Measurements from ENCODE around the gene PSAPL1. TPM values are rescaled to one million over a fixed set of nuclear protein-coding genes. Genes with fewer than 3 reads are reported as not detected.

PSAPL1 gene
- polyA plus RNA-seq, 1 donor from 2014 or later = not detected

DNA sequence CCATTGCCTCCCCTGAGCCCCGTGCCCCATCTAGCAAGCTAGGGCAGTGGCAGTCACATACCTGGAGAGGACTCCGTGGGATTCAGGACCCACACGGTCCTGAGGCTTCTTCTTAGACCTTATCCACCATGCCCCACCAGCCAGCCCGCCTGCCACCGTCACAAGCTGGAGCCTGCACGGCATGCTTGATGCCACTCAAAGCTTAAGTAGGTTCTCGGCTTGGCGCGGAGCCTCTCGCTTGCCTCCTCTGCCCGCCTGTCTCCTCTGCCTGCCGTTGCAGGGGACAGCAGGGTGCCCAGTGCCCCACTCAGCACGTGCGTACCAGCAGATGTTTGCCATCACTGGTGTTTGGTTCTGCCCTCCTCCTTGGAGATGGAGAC is 14.1 kb downstream of the PSAPL1 start:
- Histone ChIP-seq H3K4me2 (ENCODE audit: low read length) (no peak overlapping the region), H3F3A (ENCODE audit: insufficient read depth, low read length, poor library complexity, severe bottlenecking) (no peaks in the 10 kb centered on the region), H3K4me3 (ENCODE audit: low read length) (no peak overlapping the region), H3K9ac (ENCODE audit: low read length) (no peak overlapping the region), H3K79me2 (replicated peaks; ENCODE audit: insufficient read depth, low read length) (no peaks in the 10 kb centered on the region), H4K20me1 (ENCODE audit: insufficient read depth) (no peaks in the 10 kb centered on the region), H3K27ac (ENCODE audit: low read length) (no peak overlapping the region), H3K9me3 (ENCODE audit: low read length) (no peaks in the 10 kb centered on the region), H3K36me3 (ENCODE audit: insufficient read depth, low read length) (no peaks in the 10 kb centered on the region), H2AFZ (ENCODE audit: low read depth, low read length) (no peak overlapping the region), H3K27me3 (ENCODE audit: insufficient read depth, low read depth, low read length) (no peaks in the 10 kb centered on the region), H3K9me2 (ENCODE audit: insufficient read depth, low read length) (no peaks in the 10 kb centered on the region)
- TF ChIP-seq CTCF (IDR thresholded peaks at IDR 0.05; ENCODE audit: poor library complexity, severe bottlenecking) = no peak
- no peak for TF ChIP-seq MXI1 (conservative IDR thresholded peaks at IDR 0.05; ENCODE audit: poor library complexity, severe bottlenecking)
- TF ChIP-seq SMC3 (conservative IDR thresholded peaks at IDR 0.05; ENCODE audit: poor library complexity) = no peak
- TF ChIP-seq, protein P1, sequence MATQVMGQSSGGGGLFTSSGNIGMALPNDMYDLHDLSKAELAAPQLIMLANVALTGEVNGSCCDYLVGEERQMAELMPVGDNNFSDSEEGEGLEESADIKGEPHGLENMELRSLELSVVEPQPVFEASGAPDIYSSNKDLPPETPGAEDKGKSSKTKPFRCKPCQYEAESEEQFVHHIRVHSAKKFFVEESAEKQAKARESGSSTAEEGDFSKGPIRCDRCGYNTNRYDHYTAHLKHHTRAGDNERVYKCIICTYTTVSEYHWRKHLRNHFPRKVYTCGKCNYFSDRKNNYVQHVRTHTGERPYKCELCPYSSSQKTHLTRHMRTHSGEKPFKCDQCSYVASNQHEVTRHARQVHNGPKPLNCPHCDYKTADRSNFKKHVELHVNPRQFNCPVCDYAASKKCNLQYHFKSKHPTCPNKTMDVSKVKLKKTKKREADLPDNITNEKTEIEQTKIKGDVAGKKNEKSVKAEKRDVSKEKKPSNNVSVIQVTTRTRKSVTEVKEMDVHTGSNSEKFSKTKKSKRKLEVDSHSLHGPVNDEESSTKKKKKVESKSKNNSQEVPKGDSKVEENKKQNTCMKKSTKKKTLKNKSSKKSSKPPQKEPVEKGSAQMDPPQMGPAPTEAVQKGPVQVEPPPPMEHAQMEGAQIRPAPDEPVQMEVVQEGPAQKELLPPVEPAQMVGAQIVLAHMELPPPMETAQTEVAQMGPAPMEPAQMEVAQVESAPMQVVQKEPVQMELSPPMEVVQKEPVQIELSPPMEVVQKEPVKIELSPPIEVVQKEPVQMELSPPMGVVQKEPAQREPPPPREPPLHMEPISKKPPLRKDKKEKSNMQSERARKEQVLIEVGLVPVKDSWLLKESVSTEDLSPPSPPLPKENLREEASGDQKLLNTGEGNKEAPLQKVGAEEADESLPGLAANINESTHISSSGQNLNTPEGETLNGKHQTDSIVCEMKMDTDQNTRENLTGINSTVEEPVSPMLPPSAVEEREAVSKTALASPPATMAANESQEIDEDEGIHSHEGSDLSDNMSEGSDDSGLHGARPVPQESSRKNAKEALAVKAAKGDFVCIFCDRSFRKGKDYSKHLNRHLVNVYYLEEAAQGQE (IDR thresholded peaks at IDR 0.05; ENCODE audit: borderline replicate concordance) = no peak
- TF ChIP-seq POLR2AphosphoS5 (IDR thresholded peaks at IDR 0.05) = no peak
- no peak for TF ChIP-seq RAD21 (conservative IDR thresholded peaks at IDR 0.05)
- TF ChIP-seq EP300 (conservative IDR thresholded peaks at IDR 0.05; ENCODE audit: poor library complexity, severe bottlenecking) = no peak
- TF ChIP-seq TAF1 (IDR thresholded peaks at IDR 0.05; ENCODE audit: low read depth) = no peak
- TF ChIP-seq EZH2 (IDR thresholded peaks at IDR 0.05; ENCODE audit: borderline replicate concordance, insufficient read depth, low read length, poor library complexity, severe bottlenecking) = no peak

- Histone ChIP-seq H3F3A (ENCODE audit: insufficient read depth, low read length, poor library complexity, severe bottlenecking) (no peaks in the 10 kb centered on the region), H4K20me1 (ENCODE audit: insufficient read depth) (no peaks in the 10 kb centered on the region), H3K27me3 (ENCODE audit: insufficient read depth, low read depth, low read length) (no peaks in the 10 kb centered on the region), H3K9me3 (ENCODE audit: low read length) (no peaks in the 10 kb centered on the region), H3K27ac (ENCODE audit: low read length) (no peak overlapping the region), H3K4me3 (ENCODE audit: low read length) (no peak overlapping the region), H3K79me2 (replicated peaks; ENCODE audit: insufficient read depth, low read length) (no peaks in the 10 kb centered on the region), H3K36me3 (ENCODE audit: insufficient read depth, low read length) (no peaks in the 10 kb centered on the region), H3K9me2 (ENCODE audit: insufficient read depth, low read length) (no peaks in the 10 kb centered on the region), H3K4me2 (ENCODE audit: low read length) (no peak overlapping the region), H3K9ac (ENCODE audit: low read length) (no peak overlapping the region), H2AFZ (ENCODE audit: low read depth, low read length) (no peak overlapping the region)
- no peak for TF ChIP-seq POLR2AphosphoS5 (IDR thresholded peaks at IDR 0.05)
- TF ChIP-seq RAD21 (conservative IDR thresholded peaks at IDR 0.05) = no peak
- TF ChIP-seq SMC3 (conservative IDR thresholded peaks at IDR 0.05; ENCODE audit: poor library complexity) = no peak
- TF ChIP-seq EP300 (conservative IDR thresholded peaks at IDR 0.05; ENCODE audit: poor library complexity, severe bottlenecking) = no peak
- no peak for TF ChIP-seq CTCF (IDR thresholded peaks at IDR 0.05; ENCODE audit: poor library complexity, severe bottlenecking)
- TF ChIP-seq MXI1 (conservative IDR thresholded peaks at IDR 0.05; ENCODE audit: poor library complexity, severe bottlenecking) = no peak
- TF ChIP-seq EZH2 (IDR thresholded peaks at IDR 0.05; ENCODE audit: borderline replicate concordance, insufficient read depth, low read length, poor library complexity, severe bottlenecking) = no peak
- TF ChIP-seq, protein P1 (IDR thresholded peaks at IDR 0.05; ENCODE audit: borderline replicate concordance) = no peak
- TF ChIP-seq TAF1 (IDR thresholded peaks at IDR 0.05; ENCODE audit: low read depth) = no peak
Observed at GRCh38 chr4:7419961-7420660, 14.6 kb downstream of the PSAPL1 start.
